ENCODE data around the gene POLR3B. TPM values are rescaled to one million over a fixed set of nuclear protein-coding genes. Genes with fewer than 3 reads are reported as not detected.

Gene POLR3B
- total RNA-seq, 4 donors from 2014 or later = 9.6 to 14.6 (median 12.6) TPM

GRCh38 chr12:106541201-106541600 lies 183.7 kb downstream of the POLR3B start:
- no peaks in the 10 kb centered on the region for H3K4me1 ChIP-seq
- H3K36me3 ChIP-seq = no peaks in the 10 kb centered on the region
- no peak overlapping the region for H3K27ac ChIP-seq
- TF ChIP-seq CTCF (IDR thresholded peaks at IDR 0.05) (no peak), EP300 (IDR thresholded peaks at IDR 0.05) (no peak), POLR2A (IDR thresholded peaks at IDR 0.05) (no peak), POLR2AphosphoS5 (IDR thresholded peaks at IDR 0.05) (no peak)
- no peaks in the 10 kb centered on the region for H3K9me3 ChIP-seq
- no peak overlapping the region for H3K4me3 ChIP-seq
- H3K27me3 ChIP-seq = no peaks in the 10 kb centered on the region
- no peak for DNase-seq (ENCODE audit: low spot score in 2 of 2)

- Histone ChIP-seq H3K36me3 (no peaks in the 10 kb centered on the region), H3K4me3 (no peak overlapping the region), H3K4me1 (no peaks in the 10 kb centered on the region), H3K27me3 (peaks cover 4% of the 10 kb centered on the region), H3K9me3 (no peaks in the 10 kb centered on the region), H3K27ac (no peak overlapping the region)
- TF ChIP-seq POLR2A (IDR thresholded peaks at IDR 0.05) (no peak), EP300 (IDR thresholded peaks at IDR 0.05) (no peak), CTCF (IDR thresholded peaks at IDR 0.05) (no peak), POLR2AphosphoS5 (IDR thresholded peaks at IDR 0.05) (no peak)
- 85% methylated on average over 8 of the region's 9 CpGs for WGBS
- no peak for DNase-seq (ENCODE audit: low spot score in 2 of 2)
These were observed 193.9 kb downstream of the POLR3B start for GRCh38 chr12:106551410-106551809.

- no peak overlapping the region for H3K27ac ChIP-seq
- no peak overlapping the region for H3K4me3 ChIP-seq
- H3K27me3 ChIP-seq = peaks cover 4% of the 10 kb centered on the region
- no peaks in the 10 kb centered on the region for H3K4me1 ChIP-seq
- H3K36me3 ChIP-seq = no peaks in the 10 kb centered on the region
- TF ChIP-seq POLR2AphosphoS5 (IDR thresholded peaks at IDR 0.05) (no peak), EP300 (IDR thresholded peaks at IDR 0.05) (no peak), POLR2A (IDR thresholded peaks at IDR 0.05) (no peak), CTCF (IDR thresholded peaks at IDR 0.05) (no peak)
- no peak for DNase-seq (ENCODE audit: low spot score in 2 of 2)
- 83% methylated on average over 1 of the region's 1 CpG for WGBS
- H3K9me3 ChIP-seq = no peaks in the 10 kb centered on the region
These were observed 194.7 kb downstream of the POLR3B start for GRCh38 chr12:106552228-106552627.

Other genes with a start within 250 kb of the POLR3B start
- gene NUAK1, start 218.8 kb upstream of the POLR3B start, total RNA-seq = 10 to 100 TPM; 22.6 to 44.3 (median 38.4) TPM
- 10 to 100 TPM; 38.5 to 75.3 (median 58.7) TPM for gene CKAP4, start 109.7 kb upstream of the POLR3B start, total RNA-seq
- 10 to 100 TPM; 38.1 to 70.6 (median 61.2) TPM for gene TCP11L2, start 55.0 kb upstream of the POLR3B start, total RNA-seq
- gene RFX4, start 225.3 kb downstream of the POLR3B start, total RNA-seq = not detected